ENCODE data around the gene CMC1. TPM values are rescaled to one million over a fixed set of nuclear protein-coding genes. Genes with fewer than 3 reads are reported as not detected.

The CMC1 gene
- polyA plus RNA-seq, 3 donors, result 13.2 to 43.9 (median 40.5) TPM

GRCh38 chr3:28250999-28251398, 9.6 kb downstream of the CMC1 start:
- peak overlapping the region; percentile 75 to 90 (median 87) for H3K27ac Mint-ChIP-seq
- Histone ChIP-seq H3K9ac (ENCODE audit: insufficient read depth, low read length, poor library complexity, severe bottlenecking) (no peak overlapping the region), H3K27me3 (ENCODE audit: control insufficient read depth in 2 of 2, insufficient read depth in 2 of 2, low read length in 2 of 2) (no peaks in the 10 kb centered on the region), H3K4me2 (replicated peaks; ENCODE audit: extremely low read depth, low read length, poor library complexity, severe bottlenecking) (peak overlapping the region; percentile 60), H3K27ac (ENCODE audit: low read depth in 1 of 2, low read length in 2 of 2) (peak overlapping the region in 1 of 2 donors; percentile 63), H3K4me1 (ENCODE audit: control insufficient read depth in 1 of 2, insufficient read depth in 2 of 2, low read length in 2 of 2) (peaks cover 40 to 50% of the 10 kb centered on the region in 2 donors), H2AFZ (ENCODE audit: insufficient read depth, low read depth, low read length, poor library complexity, severe bottlenecking) (no peak overlapping the region), H3K4me3 (replicated peaks in 1 of 3; ENCODE audit: low read depth in 2 of 3, low read length in 3 of 3) (peak overlapping the region in 1 of 3 experiments; percentile 46), H3K9me3 (replicated peaks in 1 of 2; ENCODE audit: control insufficient read depth in 1 of 2, insufficient read depth in 1 of 2, low read length in 2 of 2) (no peaks in the 10 kb centered on the region), H3K36me3 (replicated peaks in 1 of 2; ENCODE audit: control insufficient read depth in 1 of 2, insufficient read depth in 2 of 2, low read length in 2 of 2) (no peaks in the 10 kb centered on the region), H3K79me2 (ENCODE audit: insufficient read depth, low read length) (peaks cover 85% of the 10 kb centered on the region), H4K20me1 (ENCODE audit: insufficient read depth, low read length) (peaks cover 9% of the 10 kb centered on the region)
- H3K27me3 Mint-ChIP-seq (ENCODE audit: low read depth in 3 of 3), result no peaks in the 10 kb centered on the region
- H3K4me3 Mint-ChIP-seq, result peak overlapping the region; percentile 25 to 46
- H3K4me1 Mint-ChIP-seq, result peaks cover 59% of the 10 kb centered on the region
- DNase-seq, result peak in 2 of 3 donors; percentile 40 to 53
- H3K9me3 Mint-ChIP-seq, result peaks cover 0 to 2% (median 0%) of the 10 kb centered on the region in 7 donors
- WGBS (ENCODE audit: insufficient coverage), result 24% methylated on average over 2 of the region's 3 CpGs
- peaks cover 4 to 14% of the 10 kb centered on the region in 2 donors for H3K36me3 Mint-ChIP-seq
- intact Hi-C loops (cut with micrococcal nuclease), result loop anchor here in 1 of 2 donors (10.0 kb wide), 1 partner anchor 54 kb away; no protein-coding TSS in a partner anchor
- no peak for TF ChIP-seq CTCF (IDR thresholded peaks at IDR 0.05)

- Histone ChIP-seq H3K27me3 (ENCODE audit: control insufficient read depth in 2 of 2, insufficient read depth in 2 of 2, low read length in 2 of 2) (no peaks in the 10 kb centered on the region), H3K9me3 (replicated peaks in 1 of 2; ENCODE audit: control insufficient read depth in 1 of 2, insufficient read depth in 1 of 2, low read length in 2 of 2) (no peaks in the 10 kb centered on the region), H3K9ac (ENCODE audit: insufficient read depth, low read length, poor library complexity, severe bottlenecking) (no peak overlapping the region), H3K27ac (ENCODE audit: low read depth in 1 of 2, low read length in 2 of 2) (peak overlapping the region in 1 of 2 donors; percentile 78), H3K79me2 (ENCODE audit: insufficient read depth, low read length) (peaks cover 75% of the 10 kb centered on the region), H2AFZ (ENCODE audit: insufficient read depth, low read depth, low read length, poor library complexity, severe bottlenecking) (peak overlapping the region; percentile 33), H3K36me3 (replicated peaks in 1 of 2; ENCODE audit: control insufficient read depth in 1 of 2, insufficient read depth in 2 of 2, low read length in 2 of 2) (no peaks in the 10 kb centered on the region), H3K4me3 (replicated peaks in 1 of 3; ENCODE audit: low read depth in 2 of 3, low read length in 3 of 3) (peak overlapping the region in 2 of 3 experiments; percentile 12 to 46), H4K20me1 (ENCODE audit: insufficient read depth, low read length) (peaks cover 9% of the 10 kb centered on the region), H3K4me2 (replicated peaks; ENCODE audit: extremely low read depth, low read length, poor library complexity, severe bottlenecking) (peak overlapping the region; percentile 60), H3K4me1 (ENCODE audit: control insufficient read depth in 1 of 2, insufficient read depth in 2 of 2, low read length in 2 of 2) (peaks cover 40 to 50% of the 10 kb centered on the region in 2 donors)
- Mint-ChIP-seq H3K9me3 (peaks cover 0 to 2% (median 0%) of the 10 kb centered on the region in 7 donors), H3K27me3 (ENCODE audit: low read depth in 3 of 3) (no peaks in the 10 kb centered on the region), H3K27ac (peak overlapping the region; percentile 63 to 90 (median 85)), H3K36me3 (peaks cover 3 to 11% of the 10 kb centered on the region in 2 donors), H3K4me3 (peak overlapping the region; percentile 62 to 73), H3K4me1 (peaks cover 55% of the 10 kb centered on the region)
- intact Hi-C loops (cut with micrococcal nuclease), result loop anchor here in 1 of 2 donors (10.0 kb wide), 1 partner anchor 53 kb away; no protein-coding TSS in a partner anchor
- TF ChIP-seq CTCF (IDR thresholded peaks at IDR 0.05), result no peak
- peak in 2 of 3 donors; percentile 21 to 34 for DNase-seq
- WGBS (ENCODE audit: insufficient coverage), result no CpG with 5 or more reads among the region's 3 CpGs
Measured at GRCh38 chr3:28252001-28252431, 10.6 kb downstream of the CMC1 start.
